GM12892 (cell line): Measurements from ENCODE around the gene PKP2.

Experiments
- POLR2A ChIP-seq: IDR thresholded peaks from 2 replicates; pipeline ENCODE4 v1.6.1; 2011; ENCODE audit warnings: low read depth, low read length, control low read depth
- POLR2AphosphoS5 ChIP-seq: IDR thresholded peaks from 2 replicates; pipeline ENCODE4 v1.6.1; 2011; ENCODE audit warnings: low read depth, low read length, control low read depth
- TAF1 ChIP-seq: IDR thresholded peaks from 2 replicates; pipeline ENCODE4 v1.6.1; 2011; ENCODE audit warnings: low read depth, mild to moderate bottlenecking, control low read depth, low read length, borderline replicate concordance

GRCh38 chr12:32788405-32788804 is 108.2 kb downstream of the PKP2 start:
- no peak for TF ChIP-seq POLR2A
- no peak for TF ChIP-seq TAF1
- no peak for TF ChIP-seq POLR2AphosphoS5
